Liver (tissue), 3 donors: ENCODE results near the gene GTF3C4.

Experiments
- CTCF ChIP-seq: fragments of 150-350 bp; IDR thresholded peaks from 2 replicates; pipeline ENCODE4 v1.5.1; 2017; ENCODE audit warnings: improper control_type of control experiment, low read depth, low read length; ENCODE audit not compliant: missing input control
- MAX ChIP-seq: IDR thresholded peaks from 2 replicates; pipeline ENCODE4 v1.6.1; 2016; ENCODE audit warnings: antibody characterized with exemption
- NR2F2 ChIP-seq: IDR thresholded peaks from 2 replicates; pipeline ENCODE4 v1.6.1; 2016; ENCODE audit warnings: antibody characterized with exemption
- REST ChIP-seq: IDR thresholded peaks from 2 replicates; pipeline ENCODE4 v1.6.1; 2016; ENCODE audit warnings: antibody characterized with exemption, mild to moderate bottlenecking
- TAF1 ChIP-seq: conservative IDR thresholded peaks from 2 replicates; pipeline ENCODE4 v1.6.1; 2016; ENCODE audit warnings: antibody characterized with exemption, mild to moderate bottlenecking
- TF ChIP-seq, protein P1 (sequence below): IDR thresholded peaks from 2 replicates; pipeline ENCODE4 v1.6.1; 2016; ENCODE audit warnings: antibody characterized with exemption
- donor health status: healthy.
- donor health status: healthy.

GRCh38 chr9:132669698-132670456 is 387 bp upstream of the GTF3C4 start, which contains the start of gene DDX31:
- TF ChIP-seq CTCF: no peak
- TF ChIP-seq, protein P1, sequence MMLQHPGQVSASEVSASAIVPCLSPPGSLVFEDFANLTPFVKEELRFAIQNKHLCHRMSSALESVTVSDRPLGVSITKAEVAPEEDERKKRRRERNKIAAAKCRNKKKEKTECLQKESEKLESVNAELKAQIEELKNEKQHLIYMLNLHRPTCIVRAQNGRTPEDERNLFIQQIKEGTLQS: no peak
- no peak for TF ChIP-seq TAF1
- TF ChIP-seq NR2F2: no peak
- TF ChIP-seq REST: peak; percentile 46
- TF ChIP-seq MAX: peak; percentile 39
